Body of pancreas (tissue), 4 donors: ENCODE data around the gene GPR4. TPM values are rescaled to one million over a fixed set of nuclear protein-coding genes. Genes with fewer than 3 reads are reported as not detected.

Experiments
- ATAC-seq: fragments of 150-250 bp; one replicate; pipeline ENCODE4 v1.9.1; 2016
- DNase-seq, 4 donors: peaks; one replicate each; pipeline ENCODE4 v3.0.0-alpha.2; 2019
- H3K27ac ChIP-seq, 4 donors: fragments of 200-600 bp; sonication (generic); 1 replicate in 3 of 4; 2 replicates in 1 of 4; pipeline versions ENCODE4 v1.5.1 to v1.6.1; 2016 to 2019; ENCODE audit warnings: mild to moderate bottlenecking in 1 of 4, mixed read lengths in 1 of 4, moderate library complexity in 1 of 4
- H3K27me3 ChIP-seq, 2 donors: fragments of 200-600 bp; sonication (generic); one replicate each; pipeline ENCODE4 v1.6.0; 2016; ENCODE audit warnings: mild to moderate bottlenecking in 1 of 2
- H3K36me3 ChIP-seq, 2 donors: fragments of 200-600 bp; sonication (generic); replicated peaks in 1 of 2; 2 replicates each; pipeline ENCODE4 v1.5.1; 2016; ENCODE audit warnings: low read depth in 2 of 2; ENCODE audit not compliant: insufficient read depth in 1 of 2
- H3K4me1 ChIP-seq: fragments of 200-600 bp; sonication (generic); one replicate; pipeline ENCODE4 v1.6.0; 2016
- H3K4me3 ChIP-seq, 2 donors: fragments of 200-600 bp; sonication (generic); 1 replicate in 1 of 2; 2 replicates in 1 of 2; pipeline ENCODE4 v1.5.1; 2016 to 2019
- H3K9me3 ChIP-seq, 3 donors: fragments of 200-600 bp; sonication (generic); 1 replicate in 2 of 3; 2 replicates in 1 of 3; pipeline ENCODE4 v1.5.1; 2016
- CTCF ChIP-seq, 7 experiments: fragments of 450-650 bp in 4 of 7; fragments of 200-600 bp in 3 of 7; sonication (generic) in 3 of 7; IDR thresholded peaks; one replicate each; pipeline ENCODE4 v1.5.1; 2016 to 2019; ENCODE audit warnings: antibody characterized with exemption in 7 of 7
- POLR2A ChIP-seq, 3 donors: fragments of 450-650 bp; IDR thresholded peaks; one replicate each; pipeline ENCODE4 v1.6.1; 2016; ENCODE audit warnings: antibody characterized with exemption in 3 of 3, mild to moderate bottlenecking in 2 of 3
- WGBS, 2 donors: methylation state at CpG; one replicate each; pipeline ENCODE4 v1.1.5; 2017; 5-methylcytosine and 5-hydroxymethylcytosine counted together
- intact Hi-C: fragments of 100-400 bp; cut with DNase I; formaldehyde crosslinking; loops from one replicate; pipeline ENCODE4 v1.15.1; 2023
- total RNA-seq, 2 donors: library from RNA; depleted of rRNA; stranded (reverse); fragments of >200 nt; gene quantifications; one replicate each; pipeline ENCODE4 v1.1.0, GENCODE V29; 2016

Gene GPR4
- total RNA-seq, 2 donors from 2014 or later = 0.99 to 1.3 TPM

GRCh38 chr19:45581576-45581975 is 20.4 kb downstream of the GPR4 start:
- H3K36me3 ChIP-seq = no peaks in the 10 kb centered on the region
- no peaks in the 10 kb centered on the region for H3K27me3 ChIP-seq
- WGBS, 2 donors = 84 to 85% methylated on average over 7 of the region's 7 CpGs
- intact Hi-C loops = no loop called here
- no peak for DNase-seq
- TF ChIP-seq CTCF (IDR thresholded peaks at IDR 0.05) (no peak), POLR2A (IDR thresholded peaks at IDR 0.05) (no peak)
- no peak overlapping the region for H3K4me3 ChIP-seq
- H3K27ac ChIP-seq = peak overlapping the region in 1 of 4 donors; percentile 9
- H3K4me1 ChIP-seq = peaks cover 35% of the 10 kb centered on the region
- no peak for ATAC-seq
- no peaks in the 10 kb centered on the region for H3K9me3 ChIP-seq

GRCh38 chr19:45578861-45579260 is 23.2 kb downstream of the GPR4 start:
- Histone ChIP-seq H3K4me3 (no peak overlapping the region), H3K27me3 (no peaks in the 10 kb centered on the region), H3K9me3 (no peaks in the 10 kb centered on the region), H3K4me1 (peaks cover 51% of the 10 kb centered on the region), H3K27ac (peak overlapping the region in 3 of 4 donors; percentile 26 to 88 (median 64)), H3K36me3 (no peaks in the 10 kb centered on the region)
- no peak for DNase-seq
- intact Hi-C loops = loop anchor here (10.0 kb wide), 1 partner anchor 64 kb away; no protein-coding TSS in a partner anchor
- TF ChIP-seq POLR2A (IDR thresholded peaks at IDR 0.05) = no peak
- TF ChIP-seq CTCF (IDR thresholded peaks at IDR 0.05) = no peak
- WGBS, 2 donors = 45 to 56% methylated on average over 5 of the region's 5 CpGs
- ATAC-seq = no peak

GRCh38 chr19:45577111-45577905 is 24.7 kb downstream of the GPR4 start:
- WGBS, 2 donors = 9 to 15% methylated on average over 11 of the region's 11 CpGs
- intact Hi-C loops = loop anchor here (10.0 kb wide), 1 partner anchor 63 kb away; no protein-coding TSS in a partner anchor
- no peak for TF ChIP-seq CTCF (IDR thresholded peaks at IDR 0.05)
- TF ChIP-seq POLR2A (IDR thresholded peaks at IDR 0.05) = peak in 1 of 3 donors; percentile 12
- no peaks in the 10 kb centered on the region for H3K27me3 ChIP-seq
- H3K4me1 ChIP-seq = peaks cover 42% of the 10 kb centered on the region
- H3K9me3 ChIP-seq = no peaks in the 10 kb centered on the region
- ATAC-seq (peak; percentile 88), DNase-seq (peak; percentile 62 to 78 (median 74))
- H3K27ac ChIP-seq = peak overlapping the region; percentile 64 to 88 (median 72)
- H3K4me3 ChIP-seq = no peak overlapping the region
- no peaks in the 10 kb centered on the region for H3K36me3 ChIP-seq

- Histone ChIP-seq H3K4me1 (peaks cover 42% of the 10 kb centered on the region), H3K9me3 (no peaks in the 10 kb centered on the region), H3K27me3 (no peaks in the 10 kb centered on the region), H3K27ac (peak overlapping the region; percentile 64 to 88 (median 72)), H3K4me3 (no peak overlapping the region), H3K36me3 (no peaks in the 10 kb centered on the region)
- TF ChIP-seq CTCF (IDR thresholded peaks at IDR 0.05) = no peak
- TF ChIP-seq POLR2A (IDR thresholded peaks at IDR 0.05) = no peak
- ATAC-seq = no peak
- intact Hi-C loops = loop anchor here (10.0 kb wide), 1 partner anchor 62 kb away; no protein-coding TSS in a partner anchor
- no peak for DNase-seq
- 50 to 73% methylated on average over 2 to 3 of the region's 3 CpGs for WGBS, 2 donors
These were observed 25.3 kb downstream of the GPR4 start for GRCh38 chr19:45576682-45577081.
